22Rv1 (cell line): ENCODE measurements around the gene ATP13A2.

ENCODE experiments used
- CTCF ChIP-seq: fragments of 450-650 bp; IDR thresholded peaks from 2 replicates; pipeline ENCODE4 v1.5.1; 2017; ENCODE audit warnings: mild to moderate bottlenecking
- ZFX ChIP-seq: fragments of 450-650 bp; IDR thresholded peaks from 2 replicates; pipeline ENCODE4 v1.6.1; 2017; ENCODE audit warnings: antibody characterized with exemption, borderline replicate concordance

- TF ChIP-seq CTCF (no peak), ZFX (no peak)
Measured at GRCh38 chr1:16956775-16957174, 55.0 kb downstream of the ATP13A2 start.
